Inflammatory macrophage treated with lipopolysaccharide for 4 hours (primary cell): ENCODE measurements around the gene COG5.

Source experiments
- DNase-seq: peaks from one replicate; pipeline ENCODE4 v3.0.0-alpha.2; 2020

Gene COG5

DNA sequence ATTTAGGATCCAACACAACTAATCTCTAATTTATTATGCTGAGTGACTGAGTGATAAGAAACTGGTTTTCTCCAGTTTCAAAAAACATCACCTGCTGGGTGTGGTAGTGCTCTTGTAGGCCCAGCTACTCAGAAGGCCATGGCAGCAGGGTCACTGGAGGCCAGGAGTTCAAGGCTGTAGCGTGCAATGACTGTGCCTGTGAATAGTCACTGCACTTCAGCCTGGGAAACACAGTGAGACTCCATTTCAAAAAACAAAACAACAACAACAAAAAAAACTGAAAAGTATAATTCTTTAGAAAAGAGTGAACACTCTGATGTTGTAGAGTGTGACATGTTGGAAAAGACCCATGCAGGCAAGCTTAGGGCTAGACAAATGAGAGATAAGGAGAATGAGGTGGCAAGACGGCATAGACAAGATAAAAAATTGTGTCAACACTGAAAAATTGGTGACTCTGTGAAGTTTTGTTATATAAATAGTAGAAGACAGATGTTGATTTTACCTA lies 243.9 kb downstream of the COG5 start:
- DNase-seq = no peak

DNA sequence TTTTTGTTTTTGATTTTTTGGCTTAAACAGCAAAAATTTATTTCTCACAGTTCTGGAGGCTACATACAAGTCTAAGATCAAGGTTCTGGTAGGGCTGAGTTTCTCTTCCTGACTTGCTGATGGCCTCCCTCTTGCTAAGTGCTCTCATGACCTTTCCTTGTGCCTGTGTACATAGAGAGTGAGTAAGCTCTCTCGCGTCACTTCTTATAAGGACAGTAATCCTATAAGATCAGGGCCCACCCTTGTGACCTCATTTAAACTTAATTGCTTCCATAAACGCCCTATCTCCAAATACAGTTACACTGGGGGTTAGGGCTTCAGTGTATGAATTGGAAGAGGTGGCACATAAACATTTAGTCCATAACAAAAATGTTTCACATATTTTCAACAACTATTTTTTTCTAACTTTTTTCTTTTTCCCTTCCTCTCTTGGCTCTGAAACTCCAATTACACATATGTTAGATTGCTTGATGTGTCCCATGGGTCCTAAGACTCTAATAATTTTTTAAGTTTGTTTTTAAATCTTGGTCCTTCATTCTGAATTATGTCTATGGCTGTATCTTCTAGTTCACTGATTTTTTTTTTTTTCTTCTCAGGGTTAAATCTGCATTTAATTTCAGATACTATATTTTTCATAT lies 245.1 kb downstream of the COG5 start:
- DNase-seq = no peak

DNA sequence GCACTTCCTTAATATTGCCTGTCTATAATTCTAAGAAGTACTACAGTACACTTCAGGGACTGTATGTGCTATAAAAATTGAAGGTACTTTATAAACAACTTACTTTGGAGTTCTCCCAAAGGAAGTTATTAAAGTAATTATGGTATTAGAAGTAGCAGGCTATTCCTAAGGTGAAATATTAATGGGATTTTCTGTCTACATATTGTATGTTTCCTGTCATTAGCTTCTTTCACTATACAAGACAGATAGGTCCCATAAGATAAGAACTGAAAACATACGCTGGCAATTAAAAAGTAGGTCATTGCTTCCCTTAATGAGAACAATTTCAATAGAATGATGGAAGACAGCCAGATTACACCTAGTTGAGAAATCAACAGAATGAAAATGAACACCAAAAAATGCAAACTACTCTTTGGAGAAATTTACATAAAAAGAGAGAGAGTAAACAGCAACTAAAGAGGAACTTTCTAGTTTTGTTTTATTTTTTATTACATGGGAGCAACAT lies 248.0 kb downstream of the COG5 start:
- DNase-seq = peak; percentile 4

DNA sequence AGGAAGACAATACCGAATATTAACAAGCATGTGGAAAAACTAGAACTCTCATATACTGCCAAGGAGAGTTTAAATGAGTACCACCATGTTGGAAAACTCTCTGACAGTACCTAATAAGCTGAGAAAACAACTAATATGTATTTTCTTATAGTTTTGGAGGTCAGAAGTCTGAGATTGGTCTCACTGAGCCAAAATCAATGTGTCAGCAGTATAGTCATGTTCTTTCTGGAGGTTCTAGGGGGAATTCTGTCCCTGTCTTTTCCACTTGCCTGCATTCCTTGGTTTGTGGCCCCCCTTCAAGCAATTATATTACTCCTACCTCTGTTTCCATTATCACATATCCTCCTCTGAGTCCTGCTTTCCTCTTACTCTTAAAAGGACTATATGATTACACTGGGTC lies 250.4 kb downstream of the COG5 start:
- DNase-seq = no peak

DNA sequence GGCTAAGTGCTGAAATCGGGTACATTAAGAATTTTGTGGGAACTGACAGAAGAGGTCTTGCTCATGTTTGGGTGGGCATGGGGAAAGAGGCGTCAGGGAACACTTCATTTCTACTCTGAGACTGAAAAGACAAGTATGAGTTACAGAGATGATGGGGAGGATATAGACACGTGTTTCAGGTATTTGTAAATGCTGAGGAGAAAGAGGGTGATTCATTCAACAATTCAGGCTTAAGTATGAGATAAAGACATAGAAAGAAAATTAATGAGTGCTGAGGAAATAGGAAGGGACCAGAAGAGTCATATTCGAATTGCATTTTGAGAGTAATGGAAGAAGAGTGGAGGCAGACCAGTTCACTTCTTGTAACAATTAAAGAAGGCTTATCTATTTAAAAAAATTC lies 251.3 kb downstream of the COG5 start:
- no peak for DNase-seq

DNA sequence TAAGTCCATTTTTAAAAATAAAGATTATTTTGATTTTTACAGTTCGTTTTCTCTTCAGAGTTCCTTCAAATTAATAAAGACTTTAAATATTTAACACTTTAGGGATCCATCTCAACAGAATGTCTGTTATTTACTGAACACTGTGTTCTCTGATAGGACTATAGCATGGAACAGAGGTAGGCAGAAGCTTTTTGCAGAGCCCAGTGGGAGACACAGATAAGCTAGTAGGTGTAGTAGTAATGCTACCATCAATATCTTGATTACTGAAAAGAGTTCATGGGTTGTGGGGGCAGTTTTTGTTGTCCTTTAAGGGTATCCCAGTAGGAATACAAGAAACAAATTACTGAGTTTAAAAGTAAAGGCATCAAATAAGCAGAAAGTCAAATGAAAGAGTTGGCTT lies 254.4 kb downstream of the COG5 start:
- DNase-seq = no peak

DNA sequence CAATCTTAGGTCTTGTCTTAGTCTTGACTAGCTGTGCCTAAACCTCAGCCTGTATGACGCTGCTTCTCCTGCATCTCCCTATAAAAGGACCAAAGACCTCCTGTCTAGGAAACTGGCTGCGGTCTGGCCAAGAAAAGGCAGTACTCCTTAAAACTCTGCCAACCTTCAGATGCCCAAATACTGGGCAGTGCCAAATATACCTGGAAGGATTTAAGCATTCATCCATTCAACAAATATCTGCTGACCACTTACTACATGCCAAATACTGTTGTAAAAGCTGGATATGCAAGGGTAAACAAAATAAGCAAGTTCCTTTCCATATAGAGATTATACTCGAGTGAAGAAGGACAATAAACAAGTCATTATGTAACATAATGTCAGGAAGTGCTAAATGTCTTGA lies 259.1 kb downstream of the COG5 start:
- DNase-seq = no peak

DNA sequence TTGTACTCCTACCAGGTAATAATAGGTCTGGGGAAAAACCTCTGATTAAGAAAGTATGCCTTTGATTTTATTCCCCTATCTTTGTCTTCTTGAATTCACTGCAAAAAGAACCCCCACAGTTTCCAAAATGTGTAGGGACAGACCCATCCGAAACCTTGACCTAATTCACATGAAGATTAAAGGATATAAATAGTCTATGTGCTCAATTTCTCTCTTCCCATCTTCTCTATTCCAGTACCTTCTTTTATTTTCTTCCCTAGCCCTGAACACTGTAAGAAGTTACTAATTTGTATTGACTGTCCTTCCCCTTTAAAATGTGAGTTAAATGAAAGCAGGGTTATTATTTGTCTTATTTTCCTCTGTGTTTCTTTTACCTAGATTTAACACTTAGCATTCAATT lies 259.7 kb downstream of the COG5 start:
- DNase-seq = no peak

DNA sequence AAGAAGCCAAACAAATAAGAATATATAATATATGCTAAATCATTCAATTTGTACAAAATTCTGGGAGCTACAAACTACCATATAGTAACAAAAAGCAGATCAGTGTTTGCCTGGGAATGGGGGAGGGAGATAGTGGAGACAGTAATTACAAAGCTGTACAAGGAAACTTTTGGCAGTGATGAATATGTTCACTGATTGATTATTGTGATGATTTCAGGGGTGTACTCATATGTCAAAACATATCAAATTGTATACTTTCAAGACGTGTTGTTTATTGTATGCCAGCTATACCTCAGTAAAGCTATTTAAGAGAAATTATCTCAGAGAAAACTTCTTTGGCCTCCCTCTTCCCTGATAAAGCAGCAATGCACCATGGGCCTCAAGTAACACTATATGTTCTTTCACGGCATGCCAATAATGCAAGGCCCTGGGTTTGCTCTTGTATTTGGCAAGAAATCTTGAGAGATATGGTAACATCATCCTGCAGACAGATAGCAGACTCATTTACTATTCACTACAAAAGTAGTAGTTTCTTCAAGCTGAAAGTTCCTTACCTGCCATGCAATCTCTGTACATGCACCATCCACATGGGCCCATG lies 261.4 kb downstream of the COG5 start:
- DNase-seq = no peak

DNA sequence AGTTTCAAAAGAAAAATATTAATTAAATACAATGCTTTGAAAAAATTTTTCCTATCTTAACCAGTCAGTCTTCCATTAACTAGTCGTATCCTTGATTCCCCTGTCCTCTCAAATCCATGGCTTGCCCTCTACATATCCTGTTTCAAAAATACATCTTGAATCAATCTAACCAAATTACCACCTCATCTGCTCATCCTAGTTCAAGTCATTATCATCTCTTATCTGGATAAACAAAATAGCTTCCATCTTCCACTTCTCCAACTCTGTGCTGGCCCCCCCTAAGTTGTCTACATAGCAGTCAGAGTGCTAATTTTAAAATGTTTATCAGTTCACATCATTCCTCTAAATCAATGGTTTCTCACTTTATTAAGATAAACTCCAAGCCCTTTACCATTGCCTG lies 269.5 kb downstream of the COG5 start:
- DNase-seq = no peak

DNA sequence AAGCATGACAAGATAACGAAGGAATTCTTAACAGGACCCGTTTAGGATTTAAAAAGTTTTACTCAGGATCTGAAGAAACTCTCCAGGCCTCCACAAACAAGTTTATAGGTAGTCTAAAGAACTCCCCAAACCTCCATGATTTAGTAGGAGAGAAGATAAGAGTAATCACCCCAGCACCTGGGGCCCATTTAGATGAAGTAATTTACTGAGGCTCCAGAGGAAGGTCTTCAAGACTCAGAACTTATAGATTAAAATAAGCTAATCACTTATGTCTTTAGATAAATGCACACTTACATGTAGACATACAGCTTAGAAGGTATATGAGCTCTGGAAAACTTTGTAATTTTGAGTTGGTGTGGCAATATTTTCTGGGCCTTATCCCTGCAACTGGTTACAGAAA lies 271.1 kb downstream of the COG5 start:
- DNase-seq = no peak

DNA sequence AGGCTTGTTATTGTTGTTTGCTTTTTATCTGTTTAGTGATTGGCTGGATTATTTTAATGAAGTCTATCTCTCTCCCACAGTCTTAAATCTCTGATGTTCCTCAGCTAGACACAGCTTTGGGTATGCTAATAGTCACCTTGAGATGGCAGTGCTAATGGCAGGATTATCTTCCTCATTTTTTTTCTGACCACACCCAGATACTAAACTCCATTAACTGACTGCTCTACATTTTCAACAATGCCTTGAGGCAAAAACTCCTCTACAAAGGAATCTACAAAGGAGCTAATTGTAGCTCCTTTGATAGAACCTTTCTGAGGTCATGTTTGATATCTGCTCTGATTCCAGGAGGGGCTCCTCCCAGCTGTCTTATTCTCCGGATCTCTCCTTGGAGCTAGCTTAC lies 272.3 kb downstream of the COG5 start:
- no peak for DNase-seq

DNA sequence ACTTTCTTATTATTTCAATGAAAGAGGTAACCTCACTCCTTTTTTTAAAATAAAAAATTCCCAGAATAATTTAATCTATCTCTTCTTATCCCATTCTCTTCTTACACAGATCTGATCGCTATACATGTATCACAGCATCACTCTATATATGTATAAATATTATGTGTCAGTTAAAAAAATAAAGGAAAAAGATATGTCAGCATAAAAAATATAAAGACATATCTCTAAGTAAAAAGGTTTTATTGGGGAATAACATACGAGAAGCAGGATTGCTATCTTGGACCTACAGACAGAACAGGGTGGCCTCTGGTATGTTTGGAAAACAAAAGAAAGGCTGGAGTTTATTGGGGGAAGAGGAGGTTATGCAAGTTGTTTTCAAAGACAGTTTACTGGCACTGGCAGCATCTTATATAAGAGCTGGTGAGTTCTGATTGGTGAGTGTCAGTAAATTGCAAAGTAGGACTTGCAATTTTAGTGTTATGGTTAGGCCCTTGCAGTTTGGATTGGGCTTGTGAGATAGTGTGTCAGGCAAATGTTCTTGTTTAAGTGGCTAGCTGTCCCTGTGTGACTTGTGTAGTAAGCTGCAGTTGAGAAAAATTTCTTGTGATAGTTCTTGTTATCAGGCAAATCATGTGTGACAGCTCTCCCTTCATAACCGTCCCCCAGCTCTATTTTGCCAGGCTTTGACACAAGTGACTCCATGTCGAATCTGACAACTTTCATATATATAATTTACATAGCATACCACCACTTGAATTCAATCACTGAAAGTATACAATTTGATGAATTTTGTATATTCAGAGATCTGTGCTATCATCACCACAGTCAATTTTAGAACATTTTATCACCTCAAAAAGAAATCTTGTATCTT lies 276.7 kb downstream of the COG5 start:
- no peak for DNase-seq

DNA sequence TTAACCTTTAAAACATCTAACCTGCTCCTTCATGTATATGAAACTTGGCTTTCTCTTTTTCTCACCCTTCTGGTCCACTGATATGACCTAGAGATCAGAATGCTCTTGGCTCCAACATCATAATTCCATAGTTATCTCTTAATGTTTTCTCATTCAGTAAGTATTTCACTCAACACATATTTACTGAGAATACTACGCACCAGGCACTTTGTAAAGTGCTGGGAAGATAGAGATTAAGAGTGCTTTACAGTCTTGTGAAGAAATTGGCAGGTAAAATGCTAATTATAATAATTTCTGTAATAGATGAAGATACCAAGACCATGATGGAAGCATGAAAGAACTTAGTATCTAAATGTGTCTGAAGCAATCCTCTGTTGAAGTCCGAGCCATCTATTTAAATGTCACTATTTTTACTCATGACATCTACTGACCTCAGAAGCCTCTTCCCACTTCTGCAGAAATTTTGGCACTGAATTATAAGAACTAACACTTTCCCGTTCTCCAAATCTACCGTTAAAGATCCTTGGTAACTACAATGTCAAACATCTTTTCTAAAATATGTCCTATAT lies 278.7 kb downstream of the COG5 start:
- no peak for DNase-seq

DNA sequence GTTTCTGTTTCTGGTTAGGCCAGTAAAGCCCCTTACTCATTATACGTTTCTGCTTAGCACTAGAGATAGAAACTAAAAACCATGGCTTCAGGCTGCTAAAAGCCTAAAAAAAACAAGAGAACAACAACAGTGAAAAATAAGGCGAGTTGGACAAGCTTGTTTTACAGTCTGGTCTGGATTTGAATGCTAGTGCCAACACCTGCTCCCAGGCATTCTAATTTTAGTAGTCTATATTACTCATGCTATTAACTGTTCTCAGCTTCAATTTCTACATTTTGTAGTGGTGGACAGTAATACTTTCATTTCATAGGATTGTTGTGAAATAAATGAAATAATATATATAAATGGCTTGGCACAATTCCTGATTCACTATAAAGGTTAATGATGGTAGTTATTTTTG lies 286.4 kb downstream of the COG5 start:
- no peak for DNase-seq

DNA sequence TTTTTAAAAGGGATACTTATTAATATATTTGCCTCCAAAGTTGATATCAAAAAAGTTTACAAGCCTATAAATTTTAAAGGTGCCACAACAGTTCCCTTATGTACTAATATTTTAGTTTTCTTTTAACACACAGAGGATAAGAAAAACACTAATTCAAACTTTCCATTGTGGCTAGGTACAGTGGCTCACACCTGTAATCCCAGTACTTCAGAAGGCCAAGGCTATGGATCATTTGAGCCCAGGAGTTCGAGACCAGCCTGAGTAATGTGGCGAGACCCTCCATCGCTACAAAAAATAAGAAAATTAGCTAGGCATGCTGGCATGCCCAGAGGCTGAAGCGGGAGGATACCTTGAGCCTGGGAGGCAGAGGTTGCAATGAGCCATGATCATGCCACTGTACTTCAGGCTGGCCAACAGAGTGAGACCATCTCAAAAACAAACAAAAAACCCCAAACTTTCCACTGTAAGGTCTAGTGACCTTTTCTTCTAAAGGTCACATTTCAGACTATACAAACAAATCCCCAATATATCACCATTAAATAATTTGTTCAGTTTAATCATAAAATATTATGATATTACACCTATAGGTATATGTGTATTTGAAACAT lies 287.4 kb downstream of the COG5 start:
- no peak for DNase-seq

DNA sequence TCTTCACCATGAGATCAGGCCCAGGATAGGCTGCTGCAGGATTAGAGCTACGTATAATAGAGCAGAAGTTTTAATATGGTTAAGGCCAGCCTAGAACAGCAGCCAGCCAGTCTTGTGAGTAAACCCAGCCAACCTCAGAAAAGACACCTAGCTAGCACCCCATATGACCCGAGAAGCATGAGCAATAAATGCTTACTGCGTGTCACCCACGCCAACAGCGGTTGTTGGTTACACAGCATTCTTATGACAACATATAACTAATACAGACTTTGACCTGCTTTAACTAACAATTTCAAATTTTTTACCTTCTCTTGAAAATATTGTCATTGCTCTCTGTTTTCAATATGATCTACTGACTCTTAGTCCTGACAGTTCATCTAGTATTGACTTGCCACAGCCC lies 289.2 kb downstream of the COG5 start:
- DNase-seq = no peak

DNA sequence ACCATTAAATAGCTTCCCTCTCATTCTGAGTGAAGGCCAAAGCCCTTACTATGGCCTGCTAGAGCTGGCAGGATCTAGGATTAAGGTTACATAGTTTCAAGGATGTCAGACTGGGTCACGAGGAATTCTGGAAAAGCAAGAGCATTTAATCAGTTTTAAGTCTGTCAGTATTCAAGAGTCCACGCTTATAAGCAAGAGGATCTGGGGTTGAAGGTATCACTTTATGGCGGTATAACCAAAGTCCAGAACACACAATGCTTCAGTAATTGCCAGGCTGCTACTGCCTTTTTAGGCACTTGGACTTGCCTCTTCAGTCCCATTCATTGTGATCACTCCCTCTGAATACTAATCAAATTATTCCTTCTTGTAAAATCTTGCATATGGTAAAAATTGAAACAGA lies 293.9 kb downstream of the COG5 start:
- DNase-seq = no peak

DNA sequence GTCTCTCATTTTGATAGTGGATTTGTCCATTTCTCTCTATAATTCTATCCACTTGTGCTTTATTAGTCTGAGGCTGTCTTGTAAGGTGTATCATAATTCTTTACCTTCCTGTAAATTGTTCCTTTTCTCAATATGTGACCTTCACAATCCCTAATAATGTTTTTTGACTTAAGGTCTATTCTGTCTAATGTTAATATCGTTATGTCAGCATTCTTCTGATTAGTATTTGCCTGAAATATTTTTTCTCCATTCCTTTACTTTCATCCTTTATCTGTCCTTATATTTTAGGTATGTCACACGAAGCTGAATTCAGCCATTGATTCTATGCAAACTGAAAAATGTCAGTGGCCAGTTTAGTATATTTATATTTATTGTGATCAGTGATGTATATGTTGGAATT lies 295.1 kb downstream of the COG5 start:
- no peak for DNase-seq

DNA sequence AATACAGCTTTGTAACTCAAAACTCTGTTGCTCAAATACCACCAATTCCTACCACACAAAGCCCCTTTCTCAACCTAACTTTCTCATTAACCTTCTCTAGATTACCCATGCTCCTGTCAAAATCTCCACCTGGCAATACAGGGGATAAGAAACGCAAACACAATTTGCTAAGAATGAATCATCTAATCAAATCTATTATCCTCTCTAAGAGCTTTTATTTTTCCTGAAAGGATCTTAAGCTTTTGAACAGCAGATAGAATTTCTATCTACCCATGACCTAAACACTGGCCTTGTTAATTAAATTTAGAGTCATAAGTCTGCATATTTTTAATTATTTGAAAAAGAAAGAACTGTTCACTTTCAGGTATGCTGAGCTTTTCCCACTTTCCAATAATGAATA lies 296.6 kb downstream of the COG5 start:
- DNase-seq = no peak

DNA sequence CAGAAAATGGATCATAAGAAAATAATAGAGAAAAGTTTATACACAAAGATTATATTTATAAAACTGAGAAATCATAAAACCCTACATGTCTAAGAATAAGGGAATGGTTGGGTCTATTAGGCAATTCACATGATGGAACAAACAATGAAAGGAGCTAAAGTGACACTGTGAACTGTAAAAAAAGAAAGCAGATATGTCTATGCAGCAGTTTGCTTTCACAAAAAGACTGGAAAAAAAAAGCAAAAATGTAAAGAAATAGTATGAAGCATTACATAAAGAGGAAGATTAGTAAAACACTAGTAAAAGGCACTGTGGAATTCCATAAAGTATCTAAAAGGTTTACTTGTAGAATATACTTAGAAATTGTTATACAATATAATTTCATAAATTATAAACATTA lies 299.0 kb downstream of the COG5 start:
- DNase-seq = no peak

DNA sequence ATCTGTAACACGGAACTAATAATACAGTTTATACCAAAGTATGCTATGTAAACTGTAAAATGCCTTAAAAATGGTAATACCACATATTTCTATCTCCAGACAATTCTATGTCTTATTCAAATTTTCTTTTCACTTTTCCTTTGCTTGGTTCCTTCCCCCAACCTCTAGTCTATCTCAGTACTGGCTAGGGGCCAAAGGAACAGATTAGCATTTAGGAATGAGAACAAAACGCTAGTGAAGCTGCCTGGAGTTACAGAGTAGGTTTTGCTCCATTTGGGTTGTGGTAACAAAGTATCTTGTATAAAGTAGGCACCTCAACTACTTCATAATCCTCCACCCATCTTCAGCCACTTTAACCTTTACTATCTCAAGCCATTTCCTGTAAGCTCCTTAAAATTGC lies 300.9 kb downstream of the COG5 start:
- no peak for DNase-seq

DNA sequence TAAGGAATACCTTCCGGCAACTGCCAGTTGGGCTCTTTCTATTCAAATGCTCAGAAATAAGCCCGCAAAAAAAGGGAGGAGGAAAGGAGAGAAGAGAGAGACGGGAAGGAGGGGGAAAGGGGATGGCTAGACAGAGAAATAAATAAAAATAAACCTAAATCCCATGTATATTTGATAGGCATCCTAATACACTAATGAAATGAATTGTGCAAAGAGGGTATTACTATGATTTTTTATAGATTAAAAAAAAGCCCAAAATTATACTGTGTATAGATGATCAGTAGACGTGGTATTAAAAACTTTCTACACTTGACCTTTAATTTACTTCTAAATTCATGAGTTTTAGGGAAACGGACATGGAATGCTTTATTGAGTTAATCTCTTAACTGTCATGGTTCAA lies 305.0 kb downstream of the COG5 start:
- DNase-seq = no peak
